Activated CD8-positive, alpha-beta memory T cell treated with anti-CD3 and anti-CD28 coated beads for 4 hours (primary cell): ENCODE results near the gene OBP2B.
"Not testable (repeated sequence)": the region's sequence is repeated elsewhere in the genome, so short reads cannot be mapped to it uniquely, and the experiment has no call there.

Experiments used
- DNase-seq, 2 donors: peaks; one replicate each; pipeline ENCODE4 v3.0.0-alpha.2; 2020; ENCODE audit warnings: low read depth in 2 of 2

Gene OBP2B

DNA sequence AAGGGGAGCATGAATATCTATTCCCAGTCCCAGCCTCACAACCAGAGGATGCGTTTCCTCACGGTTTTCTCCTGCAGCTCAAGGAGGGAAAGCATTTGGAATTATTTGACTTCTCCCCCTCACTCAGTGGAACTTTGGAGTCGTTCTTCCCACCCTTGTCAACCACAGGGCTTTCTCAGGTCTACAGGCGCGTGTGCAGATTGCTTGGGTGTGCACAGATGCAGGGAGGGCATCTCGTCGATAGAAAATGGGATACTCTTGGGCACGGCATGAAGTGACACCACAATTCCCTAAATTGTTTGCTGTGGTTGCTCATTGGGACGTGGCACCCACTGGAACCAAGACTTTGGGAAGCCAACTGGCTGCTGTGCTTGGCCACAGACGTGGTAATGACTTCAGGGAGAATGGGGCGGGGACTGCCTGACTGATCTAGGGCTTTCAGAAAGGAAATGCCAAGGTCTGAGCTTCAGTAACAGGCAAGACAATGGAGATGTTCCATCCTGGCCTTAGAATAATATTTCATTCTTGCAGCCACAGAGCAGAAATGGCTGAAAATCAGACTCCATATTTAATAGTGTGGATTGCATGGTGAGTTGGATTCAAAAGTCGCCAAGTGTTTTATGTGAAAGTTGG, 12.2 kb upstream of the OBP2B start:
- DNase-seq, result no peak

DNA sequence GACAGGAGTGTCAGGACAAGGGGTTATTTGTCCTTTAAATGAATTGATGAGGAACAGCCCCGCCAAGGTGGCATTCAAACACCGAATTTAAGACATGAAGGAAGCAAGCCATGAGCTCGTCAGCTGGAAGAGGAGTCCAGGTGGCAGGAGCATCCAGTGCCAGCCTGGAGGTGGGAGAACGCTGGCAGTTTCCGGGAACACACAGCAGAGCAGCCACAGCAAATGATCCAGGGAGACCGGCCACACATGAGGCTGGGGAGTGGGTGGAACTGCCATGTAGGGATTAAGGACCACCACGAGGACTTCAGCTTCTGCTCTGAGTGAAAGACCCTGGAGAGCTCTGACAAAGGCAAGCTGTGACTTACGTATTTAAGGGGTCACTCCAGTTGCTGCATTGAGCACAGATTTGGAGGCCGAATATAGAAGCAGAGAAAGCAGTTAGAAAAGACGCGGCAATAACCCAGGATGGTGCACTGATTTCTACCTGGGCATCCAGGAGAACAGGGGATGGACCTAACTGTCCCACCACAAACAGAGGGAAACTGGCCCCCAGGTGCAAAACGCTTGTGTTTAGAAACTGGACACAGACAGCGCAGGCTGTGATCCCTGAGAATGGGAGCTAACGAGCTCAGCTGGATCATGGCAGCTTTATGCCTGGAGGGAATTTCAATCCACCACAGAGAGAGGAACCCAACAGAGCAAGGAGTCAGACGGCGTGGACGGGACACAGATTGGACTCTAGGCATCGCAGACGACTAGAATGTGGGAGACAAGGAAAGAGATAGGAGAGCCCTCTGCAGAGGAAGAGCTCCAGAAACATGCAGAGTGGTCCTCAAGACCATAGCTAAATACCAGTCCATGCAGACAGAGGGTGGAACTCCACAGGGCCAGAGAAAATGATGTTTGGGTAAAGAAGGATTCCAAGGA, 9.3 kb upstream of the OBP2B start:
- DNase-seq, result not testable (repeated sequence)

DNA sequence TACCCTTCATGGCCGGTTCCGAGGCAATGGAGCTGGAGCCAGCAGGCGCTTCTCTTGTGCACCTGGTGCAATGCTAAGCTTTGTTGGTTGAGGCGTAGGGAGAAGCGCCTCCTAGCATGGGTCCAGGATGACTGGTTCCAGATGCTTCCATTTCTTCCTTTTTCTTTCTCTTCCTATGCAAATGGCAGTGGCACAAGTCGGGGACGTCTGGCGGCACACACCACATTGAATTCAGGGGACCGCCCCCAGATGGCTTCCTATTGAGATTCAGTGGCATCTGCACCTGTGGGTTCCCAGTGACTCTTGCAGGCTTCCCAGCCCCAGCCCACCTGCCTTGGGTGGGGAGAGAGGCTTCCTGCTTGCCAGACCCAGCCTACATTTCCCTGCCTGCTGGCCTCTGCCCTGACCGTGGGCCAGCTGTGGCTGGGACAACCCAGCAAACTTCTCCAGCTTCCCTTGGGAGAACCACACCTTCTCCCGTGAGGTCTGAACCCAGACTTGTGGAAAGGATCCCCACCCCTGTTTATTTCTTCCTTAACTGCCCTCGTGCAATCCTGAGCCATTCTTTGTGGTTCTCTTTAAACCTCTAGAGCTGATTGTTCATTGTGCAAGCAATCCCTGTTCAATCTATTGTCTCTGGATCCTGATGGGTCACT, 8.4 kb upstream of the OBP2B start:
- not testable (repeated sequence) for DNase-seq

DNA sequence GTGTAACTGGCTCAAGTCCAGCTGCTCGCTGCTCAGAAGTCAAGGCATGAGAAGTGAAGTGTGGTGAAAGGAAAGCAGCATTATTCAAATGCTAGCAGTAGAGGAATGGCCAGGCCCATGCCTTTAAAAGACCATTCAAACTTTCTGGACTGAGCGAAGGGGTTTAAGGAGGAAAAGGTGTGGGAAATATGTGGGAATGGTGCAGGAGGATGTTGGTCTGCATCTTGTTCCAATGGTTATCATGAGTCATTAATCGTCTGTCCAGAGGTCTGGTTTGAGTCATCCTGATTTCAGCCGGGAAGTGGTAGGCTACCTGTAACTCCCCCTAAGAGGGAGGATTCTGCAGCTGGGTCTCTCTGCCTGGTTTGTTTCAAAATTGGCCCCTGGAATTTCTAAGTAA, 5.2 kb upstream of the OBP2B start:
- not testable (repeated sequence) for DNase-seq

DNA sequence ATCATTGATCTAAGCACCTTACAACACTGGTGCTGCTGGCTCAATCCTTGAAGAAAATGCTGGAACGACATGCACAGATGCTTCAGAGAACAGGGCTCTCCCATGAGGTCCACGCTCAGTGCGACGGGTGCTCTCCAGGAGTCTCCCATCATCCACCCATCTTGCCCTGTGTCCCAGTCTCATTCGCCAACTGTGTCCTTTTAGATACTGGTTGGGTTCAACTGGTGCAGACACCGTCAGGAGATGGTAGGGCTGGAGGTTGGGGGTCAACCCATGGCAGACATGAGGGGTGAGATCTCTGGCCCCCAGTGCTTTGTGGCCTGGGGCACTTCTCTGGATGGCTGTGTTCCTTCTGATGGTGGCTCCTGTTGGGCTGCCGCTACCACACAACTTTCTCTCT, 1.6 kb upstream of the OBP2B start:
- DNase-seq, result no peak

DNA sequence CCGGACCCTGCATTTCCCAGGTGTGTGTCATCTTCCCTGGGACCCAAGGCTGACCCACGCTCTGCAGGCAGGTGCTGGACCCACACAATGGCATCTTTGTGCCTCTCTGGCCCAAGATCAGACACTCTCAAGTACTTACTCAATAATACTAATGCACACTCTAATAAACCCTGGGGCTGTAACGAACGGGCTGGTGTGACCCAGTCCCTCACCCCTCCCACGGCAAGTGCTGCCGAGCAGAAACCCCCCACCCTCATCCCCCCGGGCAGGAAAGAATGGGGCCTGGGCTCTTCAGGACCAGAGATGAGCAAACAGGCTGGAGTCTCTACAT, 1.1 kb upstream of the OBP2B start:
- DNase-seq, result no peak

DNA sequence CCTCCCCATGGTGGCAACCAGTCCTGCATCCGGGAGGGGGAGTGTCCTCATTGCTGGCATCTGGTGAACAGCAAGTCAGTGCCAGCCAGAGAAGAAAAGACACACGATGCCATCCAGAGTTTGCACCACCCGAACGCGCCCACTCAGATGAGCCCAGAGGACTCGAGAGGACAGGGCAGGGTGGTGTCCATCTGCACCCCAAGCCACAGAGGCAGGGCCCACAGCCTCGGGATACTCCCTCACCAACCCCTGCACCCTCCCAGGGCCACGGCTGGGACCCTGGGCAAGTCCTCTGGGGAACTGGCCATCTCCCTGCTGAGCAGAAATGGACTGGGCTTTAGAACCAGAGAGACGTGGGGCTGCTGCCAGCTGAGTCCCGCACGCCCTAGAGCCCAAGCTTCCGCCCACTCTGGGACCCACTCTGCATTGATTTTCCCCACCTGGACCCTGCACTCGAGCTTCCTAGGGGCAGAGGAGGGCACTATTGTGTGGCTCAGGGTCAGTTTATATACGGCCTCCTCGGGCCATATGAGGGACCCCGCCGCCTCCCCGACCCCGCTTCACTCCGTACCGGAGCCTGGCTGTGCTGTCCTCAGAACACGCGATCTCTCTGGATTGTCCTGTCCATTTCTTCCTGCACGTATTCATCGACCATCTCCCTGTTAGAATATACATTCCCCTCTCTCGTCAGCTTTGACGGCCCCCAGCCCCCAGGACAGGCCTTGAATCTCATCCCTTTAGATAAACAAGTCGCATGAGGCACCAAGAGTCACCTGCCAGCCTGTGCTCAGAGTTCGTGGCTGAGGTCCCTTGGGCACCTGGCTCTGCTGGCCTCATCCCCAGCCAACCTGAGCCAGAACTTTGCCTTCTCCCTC, 514 bp upstream of the OBP2B start:
- DNase-seq, result not testable (repeated sequence)

DNA sequence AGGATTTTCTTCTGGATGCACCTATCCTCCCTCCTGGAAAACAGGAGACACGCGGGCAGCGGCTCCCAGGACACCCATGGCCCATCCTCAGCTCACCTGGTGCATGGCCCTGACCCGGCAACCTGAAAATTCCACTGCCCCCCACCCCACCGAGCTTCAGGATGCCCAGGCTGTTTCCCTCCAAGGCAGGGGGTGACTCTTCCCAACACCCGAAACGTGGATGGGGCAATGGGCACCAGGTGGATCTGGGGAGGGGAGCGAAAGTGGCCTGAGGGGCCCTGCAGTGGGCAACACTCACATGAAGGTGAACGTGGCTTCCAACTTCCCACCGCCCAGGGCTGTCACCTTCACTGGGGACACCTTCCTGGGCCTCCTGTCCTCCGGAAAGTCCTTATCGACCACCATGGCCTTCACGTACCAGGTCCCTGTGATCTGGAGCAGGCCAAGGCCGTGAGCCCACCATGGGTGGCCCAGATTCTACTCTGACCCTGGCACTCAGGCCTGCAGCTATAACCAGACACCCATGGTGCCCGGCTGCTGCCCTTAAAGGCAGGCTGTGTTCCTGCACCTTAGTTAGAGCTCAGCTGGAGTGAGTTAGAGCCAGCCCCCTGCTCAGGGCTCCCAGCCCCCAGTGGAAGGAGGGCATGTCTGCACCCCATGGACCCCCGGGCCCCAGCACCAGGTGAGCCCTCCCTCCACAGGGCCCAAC, 725 bp downstream of the OBP2B start:
- not testable (repeated sequence) for DNase-seq

DNA sequence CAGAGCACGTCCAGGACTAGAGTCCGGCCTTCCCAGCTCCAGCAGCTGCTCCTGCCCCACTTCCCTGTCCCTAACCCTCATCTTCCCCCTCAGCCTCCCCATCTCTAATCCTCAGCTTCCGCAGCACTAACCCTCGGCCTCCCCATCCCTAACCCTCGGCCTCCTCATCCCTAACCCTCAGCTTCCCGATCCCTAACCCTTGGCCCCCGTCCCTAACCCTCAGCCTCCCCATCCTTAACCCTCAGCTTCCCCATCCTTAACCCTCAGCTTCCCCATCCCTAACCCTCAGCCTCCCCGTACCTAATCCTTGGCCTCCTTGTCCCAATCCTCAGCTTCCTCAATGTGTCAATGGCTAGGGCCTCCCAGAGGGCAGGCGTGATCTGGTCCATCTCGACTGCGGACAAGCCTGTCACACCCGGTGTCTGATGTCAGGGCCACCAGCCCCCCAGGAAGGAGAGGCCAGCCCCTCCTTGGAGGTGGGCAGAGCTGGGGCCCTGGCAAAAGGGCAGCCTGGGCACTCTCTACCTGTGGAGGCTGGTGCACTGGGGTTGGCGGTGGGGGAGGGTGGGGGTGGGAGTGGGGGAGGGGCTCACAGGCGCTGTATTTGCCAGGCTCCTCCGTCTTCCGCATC, 1.4 kb downstream of the OBP2B start:
- DNase-seq, result no peak

DNA sequence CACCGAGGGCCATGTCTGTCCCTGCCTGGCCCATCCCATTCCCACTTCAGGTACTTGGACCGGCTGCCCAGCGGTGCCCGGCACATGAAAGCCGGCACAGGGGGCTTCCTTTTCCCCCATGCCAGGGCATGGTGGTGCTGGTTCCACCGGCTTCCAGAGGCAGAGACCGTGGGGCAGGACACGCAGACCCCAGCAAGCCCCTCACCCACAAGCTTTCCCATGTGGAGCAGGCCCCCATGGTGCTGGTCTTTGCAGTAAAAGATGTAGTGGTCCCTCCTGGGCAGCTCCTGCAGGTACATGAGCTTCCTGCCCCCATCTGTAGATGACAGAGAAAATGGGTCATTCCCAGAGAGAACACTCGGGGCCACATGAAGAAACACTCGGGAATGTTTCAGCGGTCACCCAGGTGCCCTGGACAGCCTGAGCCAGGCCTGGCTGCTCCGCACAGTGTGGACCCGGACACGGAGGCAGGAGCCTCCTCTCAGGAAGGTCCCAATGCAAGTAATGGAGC, 2.0 kb downstream of the OBP2B start:
- DNase-seq, result no peak

DNA sequence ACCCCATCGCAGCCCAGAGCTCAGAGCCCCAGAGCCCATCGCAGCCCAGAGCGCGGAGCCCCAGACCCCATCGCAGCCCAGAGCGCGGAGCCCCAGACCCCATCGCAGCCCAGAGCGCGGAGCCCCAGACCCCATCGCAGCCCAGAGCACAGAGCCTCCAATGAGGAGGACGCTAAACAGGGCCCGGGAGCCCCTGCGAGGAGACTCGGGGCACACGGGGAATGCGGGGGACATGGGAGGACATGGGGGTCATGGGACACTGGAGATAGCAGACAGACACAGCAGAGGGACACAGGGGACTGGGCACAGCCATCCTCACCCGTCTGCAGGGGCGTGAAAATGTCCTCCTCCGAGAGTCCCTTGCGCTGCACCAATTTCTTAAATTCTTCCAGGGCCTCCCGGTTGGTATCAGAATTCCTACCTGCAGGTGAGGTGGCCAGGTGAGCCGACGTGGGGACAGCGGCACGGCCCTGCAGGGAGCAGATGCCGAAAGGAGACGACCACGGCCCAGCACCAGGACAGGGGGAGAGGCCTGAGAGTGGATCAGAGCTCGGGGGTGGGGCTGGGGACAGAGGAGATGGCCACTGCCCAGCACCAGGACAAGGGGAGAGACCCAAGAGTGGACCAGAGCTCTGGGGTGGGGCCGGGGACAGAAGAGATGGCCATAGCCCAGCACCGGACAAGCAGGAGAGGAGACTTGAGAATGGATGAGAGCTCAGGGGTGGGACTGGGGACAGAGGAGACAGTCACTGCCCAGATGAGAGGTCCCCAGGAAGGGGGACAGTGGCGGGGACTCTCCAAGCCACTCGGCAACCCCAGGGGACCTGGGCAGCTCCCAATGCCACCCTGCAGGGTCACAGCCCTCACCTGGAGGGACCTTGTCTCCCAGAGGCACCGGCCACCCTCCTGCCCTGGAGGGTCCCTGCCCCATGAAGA, 2.8 kb downstream of the OBP2B start:
- no peak for DNase-seq

DNA sequence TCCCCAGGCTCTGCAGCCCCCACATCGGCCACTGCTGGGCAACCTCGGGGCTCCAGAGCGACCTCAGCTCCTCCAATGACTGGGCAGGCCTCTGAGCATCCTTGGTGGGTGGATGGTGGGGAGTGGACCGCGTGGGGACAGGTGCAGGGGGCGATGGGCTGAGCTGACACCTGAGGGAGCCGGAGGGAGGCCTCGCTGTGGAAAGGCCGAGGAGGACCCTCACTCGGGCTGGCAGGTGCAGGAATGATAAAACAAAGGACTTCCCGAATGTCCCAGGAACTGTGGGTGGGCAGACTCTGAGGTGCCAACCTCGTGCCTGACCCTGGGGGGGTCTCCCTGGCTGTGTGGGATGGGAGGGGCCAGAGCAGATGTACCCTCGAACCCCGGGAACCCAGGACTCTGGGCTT, 3.6 kb downstream of the OBP2B start:
- not testable (repeated sequence) for DNase-seq

DNA sequence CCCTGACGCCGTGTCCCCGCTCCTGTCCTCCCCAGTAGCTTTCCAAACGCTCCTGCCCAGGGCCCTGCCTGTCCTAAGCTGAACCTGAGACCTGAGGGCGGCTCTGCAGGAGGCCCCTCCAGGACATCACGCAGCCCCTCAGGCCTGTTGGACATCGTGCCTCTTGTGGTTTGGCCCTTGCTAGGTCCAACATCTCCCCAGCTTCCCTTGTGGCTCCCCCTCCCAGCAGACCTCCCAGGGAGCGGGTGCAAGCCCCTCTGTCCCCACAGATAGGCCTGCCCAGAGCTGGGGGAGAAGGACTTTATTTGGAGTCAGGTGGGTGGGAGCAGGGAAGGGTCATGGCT, 4.1 kb downstream of the OBP2B start:
- no peak for DNase-seq

DNA sequence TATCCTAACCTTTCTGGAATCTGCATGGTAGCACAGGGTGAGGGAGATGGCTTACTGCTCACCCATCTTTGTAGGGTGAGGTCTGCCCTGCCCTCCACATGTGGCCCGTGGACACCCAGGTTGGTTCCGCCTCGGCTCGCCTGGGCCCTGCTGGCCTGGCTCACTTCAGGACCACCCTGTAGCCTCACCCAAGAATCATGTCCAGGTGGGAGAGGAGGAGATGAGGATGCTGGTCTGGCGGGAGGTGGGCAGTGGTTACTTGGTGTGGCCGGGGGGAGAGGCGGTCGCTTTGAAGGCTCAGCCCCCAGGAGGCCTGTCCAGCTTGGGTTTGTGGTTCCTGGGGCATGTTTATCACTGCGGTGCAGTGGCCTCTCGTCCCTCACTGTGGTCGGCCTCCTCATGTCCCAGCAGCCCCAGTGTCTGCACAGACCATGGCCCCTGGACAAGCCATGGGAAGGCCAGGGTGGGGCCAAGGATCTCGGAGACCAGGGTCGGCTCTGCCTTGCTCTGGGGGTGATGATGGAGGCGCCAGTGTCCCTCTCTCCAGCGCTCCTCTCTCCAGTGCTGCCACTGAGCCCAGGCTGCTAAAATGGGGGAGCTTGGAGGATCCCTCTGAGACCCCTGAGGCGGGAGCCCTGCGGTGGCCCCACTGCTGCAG, 4.6 kb downstream of the OBP2B start:
- no peak for DNase-seq

DNA sequence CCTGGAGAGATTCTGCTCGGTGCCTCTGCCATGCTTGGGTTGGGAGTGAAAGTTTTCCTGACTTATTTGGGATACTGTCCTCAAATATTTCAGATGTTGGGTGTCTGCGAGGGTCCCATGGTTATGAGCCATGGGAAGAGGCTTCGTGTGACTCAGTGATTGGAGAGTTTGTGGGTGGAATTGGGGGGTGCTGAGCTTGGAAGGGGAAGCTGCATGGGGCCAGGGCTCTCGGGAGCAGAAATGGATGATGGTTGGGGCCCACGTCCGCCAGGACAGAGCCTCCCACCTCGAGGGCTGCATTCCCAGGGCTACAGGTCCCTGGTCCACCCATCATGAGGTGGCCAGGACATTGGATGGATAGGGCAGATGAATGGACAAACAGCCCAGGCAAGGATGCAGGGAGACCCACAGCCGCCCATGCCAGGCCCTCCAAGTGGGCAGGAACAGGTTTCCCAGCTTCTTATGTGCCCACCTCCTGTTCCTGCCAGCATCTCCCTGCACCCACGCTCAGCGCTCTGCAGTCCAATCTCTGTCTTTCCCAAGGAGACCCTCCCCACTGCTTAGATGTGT, 5.5 kb downstream of the OBP2B start:
- DNase-seq, result no peak

DNA sequence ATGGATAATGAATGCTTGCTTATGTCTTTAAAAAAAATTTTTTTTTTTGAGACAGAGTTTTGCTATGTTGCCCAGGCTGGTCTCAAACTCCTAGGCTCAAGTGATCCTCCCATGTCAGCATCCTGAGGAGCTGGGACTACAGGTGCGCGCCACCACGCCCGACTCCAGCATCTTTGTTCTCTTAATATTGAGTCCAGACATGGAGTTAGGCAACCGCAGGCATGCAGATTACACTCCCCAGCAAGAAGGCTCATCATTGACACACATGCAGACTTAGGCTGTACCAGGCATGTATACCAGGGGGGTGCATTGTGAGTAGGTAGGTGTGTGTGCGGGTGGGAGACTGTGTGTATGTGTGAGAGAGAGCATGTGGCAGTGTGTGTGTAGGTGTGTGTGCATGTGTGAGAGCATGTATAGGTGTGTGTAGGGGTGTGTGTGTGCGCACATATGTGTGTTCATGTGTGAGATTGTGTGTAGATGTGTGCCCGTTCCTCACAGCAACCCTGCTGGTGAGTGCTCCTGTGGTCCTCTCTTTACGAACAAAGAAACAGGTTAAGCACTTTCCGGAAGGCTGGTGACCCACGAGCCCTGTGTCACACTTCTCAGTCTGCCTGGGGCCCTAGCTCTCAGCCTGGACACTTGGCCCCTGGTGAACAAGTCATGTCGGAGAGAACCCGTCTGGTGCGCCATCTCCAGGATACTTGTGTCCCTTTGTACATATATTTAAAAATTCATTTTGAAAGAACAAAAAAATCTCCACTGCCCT, 6.2 kb downstream of the OBP2B start:
- no peak for DNase-seq

DNA sequence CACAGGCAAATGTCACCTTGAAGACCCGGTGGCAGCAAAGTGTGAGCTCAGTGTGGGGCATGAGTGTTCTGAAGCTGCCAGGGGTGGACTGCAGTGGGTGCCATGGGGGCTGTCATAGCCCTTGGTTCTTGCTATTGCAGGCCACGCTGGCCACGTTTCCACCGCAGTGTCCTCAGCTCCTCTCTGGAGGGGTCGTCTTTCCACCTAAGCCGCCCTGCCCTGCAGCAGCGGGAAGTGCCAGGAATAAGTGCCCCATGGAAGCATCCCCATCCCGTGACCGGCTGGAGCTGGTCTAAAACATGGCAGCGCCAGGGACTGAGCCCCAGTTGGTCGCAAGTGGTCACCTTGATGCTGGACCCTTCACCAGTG, 6.9 kb downstream of the OBP2B start:
- DNase-seq, result no peak
